Head of caudate nucleus (tissue), 42 donors: ENCODE results near the gene PSTPIP2.

Source experiments
- DNase-seq, 42 donors: peaks; one replicate each; pipeline versions ENCODE4 v3.0.0 to v3.0.0-alpha.2; 2020 to 2021; ENCODE audit warnings: mixed read lengths in 7 of 42
- intact Hi-C: fragments of 100-400 bp; cut with DNase I; formaldehyde crosslinking; loops from one replicate; pipeline ENCODE4 v1.15.0; 2022

The PSTPIP2 gene

DNA sequence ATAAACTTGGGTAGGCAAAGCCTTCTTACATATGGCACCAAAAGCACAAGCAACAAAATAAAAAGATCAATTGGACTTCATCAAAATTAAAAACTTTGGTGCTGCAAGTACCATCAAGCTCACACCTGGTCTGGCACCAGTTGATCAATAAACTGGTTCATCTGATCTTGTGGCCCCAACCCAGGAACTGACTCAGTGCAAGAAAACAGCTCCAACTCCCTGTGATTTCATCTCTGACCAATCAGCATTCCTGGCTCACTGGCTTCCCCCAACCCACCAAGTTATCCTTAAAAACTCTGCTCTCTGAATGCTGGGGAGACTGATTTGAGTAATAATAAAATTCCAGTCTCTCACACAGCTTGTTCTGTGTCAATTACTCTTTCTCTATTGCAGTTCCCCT, 113.3 kb downstream of the PSTPIP2 start:
- intact Hi-C loops, result no loop called here
- no peak for DNase-seq

DNA sequence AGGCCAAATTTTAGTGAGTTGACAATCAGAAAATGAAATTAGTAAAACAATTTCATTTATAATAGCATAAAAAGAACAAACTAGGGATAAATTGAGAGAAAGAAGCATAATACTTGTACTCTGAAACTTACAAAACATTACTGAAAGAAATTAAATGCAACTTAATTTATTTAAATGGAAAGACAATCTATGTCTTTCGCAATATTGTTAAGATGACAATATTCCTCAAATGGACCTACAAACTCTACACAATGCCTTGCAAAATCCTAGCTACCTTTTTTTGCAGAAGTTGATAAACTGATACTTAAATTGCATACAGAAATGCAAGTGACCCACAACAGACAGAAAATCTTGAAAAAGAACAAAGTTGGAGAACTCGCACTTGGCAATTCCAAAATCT, 114.0 kb downstream of the PSTPIP2 start:
- intact Hi-C loops, result no loop called here
- DNase-seq, result no peak

DNA sequence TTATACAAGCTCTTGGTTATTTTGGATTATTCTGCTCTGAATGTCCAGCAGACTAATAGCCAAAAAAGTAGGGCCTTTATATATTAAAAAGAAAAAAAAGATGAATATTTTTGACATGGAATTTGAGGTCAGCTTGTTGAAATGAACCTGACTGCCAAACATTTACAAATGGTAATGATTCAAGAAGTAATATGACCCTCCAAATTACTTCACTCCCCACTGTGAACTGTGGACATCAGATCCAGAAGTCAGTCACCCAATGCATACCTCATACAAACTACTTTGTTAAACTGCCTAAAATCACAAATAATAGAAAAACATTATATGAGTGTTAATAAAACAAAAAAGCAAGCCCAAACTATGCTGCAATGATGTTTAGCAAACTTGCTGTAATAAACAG, 115.0 kb downstream of the PSTPIP2 start:
- DNase-seq, result no peak
- intact Hi-C loops, result no loop called here

DNA sequence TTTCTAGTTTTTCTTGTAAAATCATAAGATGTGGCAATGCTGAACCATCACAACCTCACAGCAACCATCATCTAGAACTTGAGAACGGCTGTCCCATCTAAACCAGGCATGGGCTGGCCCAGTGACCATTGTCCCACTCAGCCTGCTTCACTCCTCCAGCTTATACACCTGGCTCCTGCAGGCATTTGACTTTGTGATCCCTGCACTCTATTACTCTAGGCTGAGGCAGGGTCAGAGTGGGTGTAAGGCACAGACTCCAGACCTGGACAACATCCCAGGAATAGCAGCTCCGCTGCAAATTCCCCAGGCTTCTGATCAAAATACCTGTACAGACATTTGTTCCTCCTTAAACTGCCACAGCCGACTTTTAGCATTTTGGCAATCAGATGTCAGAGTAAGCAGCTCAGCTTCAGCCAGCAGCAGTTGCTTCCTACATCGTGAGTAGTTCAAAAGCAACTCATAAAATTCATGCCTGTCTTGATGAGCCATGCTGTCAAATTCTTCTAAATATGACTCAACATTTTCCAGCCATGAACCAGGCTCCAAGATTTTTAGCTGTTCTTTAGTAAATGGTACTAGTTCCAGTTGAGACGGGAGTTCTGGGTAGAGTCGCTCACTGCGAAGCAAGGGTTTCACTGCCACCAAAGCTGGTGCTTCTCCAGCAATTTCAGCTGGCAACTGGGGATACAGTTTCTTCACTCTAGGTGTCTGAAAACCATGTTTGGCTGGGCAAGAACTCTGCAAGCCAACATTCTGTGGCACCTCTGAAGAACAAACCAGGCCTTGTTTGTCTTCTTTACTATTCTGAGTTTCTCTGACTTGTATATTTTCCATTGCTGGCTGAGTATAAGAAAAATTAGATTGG, 117.8 kb downstream of the PSTPIP2 start:
- intact Hi-C loops, result no loop called here
- DNase-seq, result peak in 30 of 42 donors; percentile 7 to 87 (median 44)

DNA sequence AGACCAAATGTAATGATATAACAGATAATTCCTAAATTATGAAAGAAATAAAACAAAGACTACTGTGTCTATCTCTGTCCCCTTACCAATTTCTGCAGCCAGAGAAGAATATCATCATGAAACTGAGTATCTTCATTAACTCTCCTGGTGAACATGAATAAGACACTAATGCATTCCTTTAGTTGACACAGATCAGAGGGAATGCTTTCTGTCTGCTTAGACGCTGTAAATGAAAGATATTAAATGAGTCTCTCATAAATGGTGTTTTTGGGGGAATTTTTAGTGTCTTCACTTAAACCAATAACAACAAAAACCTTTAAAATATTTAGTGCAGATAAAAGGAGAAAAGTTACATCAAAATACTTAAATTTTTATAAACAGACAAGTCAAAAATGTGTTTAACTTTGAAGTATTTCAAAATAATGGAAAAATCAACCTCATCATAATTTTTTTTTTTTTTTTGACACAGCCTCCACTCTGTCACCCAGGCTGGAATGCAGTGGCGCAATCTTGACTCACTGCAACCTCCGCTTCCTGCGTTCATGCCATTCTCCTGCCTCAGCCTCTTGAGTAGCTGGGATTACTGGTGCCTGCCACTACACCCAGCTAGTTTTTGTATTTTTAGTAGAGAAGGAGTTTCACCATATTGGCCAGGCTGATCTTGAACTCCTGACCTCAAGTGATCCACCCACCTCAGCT, 120.9 kb downstream of the PSTPIP2 start:
- intact Hi-C loops, result no loop called here
- DNase-seq, result peak in 36 of 42 donors; percentile 7 to 79 (median 46)

DNA sequence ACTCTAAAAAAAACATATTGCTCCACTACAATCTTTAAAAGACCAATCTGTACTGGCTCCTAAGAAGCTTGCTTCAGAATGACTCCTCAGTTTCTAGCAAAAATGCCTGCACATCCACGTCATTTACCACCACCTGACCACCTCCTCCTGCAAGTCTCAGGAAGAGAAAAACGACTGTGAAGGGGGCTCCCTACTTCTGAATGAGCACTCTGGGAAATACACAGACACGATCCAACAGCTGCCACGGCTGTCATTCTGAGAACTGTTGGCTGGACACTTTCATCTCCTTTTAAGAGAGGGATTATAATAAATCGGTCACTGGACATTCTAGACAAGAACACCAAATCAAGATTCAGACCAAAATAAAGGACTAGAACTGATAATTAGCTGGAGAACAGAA, 126.4 kb downstream of the PSTPIP2 start:
- DNase-seq, result peak in 1 of 42 donors; percentile 28
- intact Hi-C loops, result no loop called here

DNA sequence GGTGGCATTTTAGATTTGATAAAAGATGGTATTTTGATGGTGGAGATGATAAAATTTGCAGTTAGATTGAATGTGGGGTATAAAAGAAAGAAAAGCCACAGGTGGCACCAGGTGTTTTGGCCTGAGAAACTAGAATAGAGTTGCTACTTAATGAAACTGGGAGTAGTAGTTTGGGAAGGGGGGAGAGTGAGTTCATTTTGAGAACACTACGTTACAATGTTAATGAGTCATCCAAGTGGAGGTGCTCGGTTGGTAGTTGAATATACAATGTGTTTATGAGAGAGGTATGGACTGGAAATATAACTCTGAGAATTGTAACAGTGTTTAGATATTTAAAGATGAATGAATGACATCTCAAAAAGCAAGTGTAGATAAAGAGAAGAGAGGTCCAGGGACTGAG, 131.3 kb downstream of the PSTPIP2 start:
- DNase-seq, result no peak
- intact Hi-C loops, result no loop called here

DNA sequence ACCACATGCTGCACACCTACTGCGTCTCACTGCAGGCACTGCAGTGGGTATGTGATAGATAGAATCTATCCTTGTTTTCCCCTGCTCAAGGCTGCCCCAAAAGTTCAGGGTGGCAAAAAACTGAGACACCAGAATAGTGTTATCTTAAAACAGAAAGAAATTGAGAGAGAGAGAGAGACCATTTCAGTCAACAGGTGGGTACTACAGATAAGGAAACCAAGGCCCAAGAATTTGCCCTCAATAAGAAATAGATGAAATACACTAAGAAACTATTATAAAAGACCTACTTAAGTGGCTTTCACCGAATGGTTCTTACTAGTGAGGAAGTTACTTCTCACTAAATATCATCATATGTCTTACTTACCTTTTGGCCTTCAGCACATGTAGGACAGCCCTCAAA, 132.8 kb downstream of the PSTPIP2 start:
- no peak for DNase-seq
- intact Hi-C loops, result no loop called here

DNA sequence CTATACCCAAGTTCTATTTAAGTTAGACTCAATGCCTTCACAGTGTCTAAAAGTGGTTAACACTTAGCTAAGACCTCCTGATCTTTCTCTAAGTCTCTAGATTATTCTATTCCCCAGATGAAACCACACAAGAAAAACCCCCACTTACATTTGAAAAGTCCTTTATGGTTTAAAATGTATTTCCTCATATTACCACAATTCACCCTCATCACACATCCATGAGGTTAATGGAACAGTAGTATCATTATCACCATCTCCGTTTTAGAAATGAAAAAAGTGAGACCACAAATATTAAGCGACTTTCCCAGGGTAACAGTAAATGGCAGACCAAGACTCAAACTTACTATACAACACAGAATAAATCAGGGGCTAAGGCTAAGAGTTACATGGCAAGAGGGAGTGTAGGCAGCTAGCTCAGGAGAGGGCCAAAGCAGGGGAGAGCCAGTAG, 133.5 kb downstream of the PSTPIP2 start:
- no peak for DNase-seq
- intact Hi-C loops, result no loop called here

DNA sequence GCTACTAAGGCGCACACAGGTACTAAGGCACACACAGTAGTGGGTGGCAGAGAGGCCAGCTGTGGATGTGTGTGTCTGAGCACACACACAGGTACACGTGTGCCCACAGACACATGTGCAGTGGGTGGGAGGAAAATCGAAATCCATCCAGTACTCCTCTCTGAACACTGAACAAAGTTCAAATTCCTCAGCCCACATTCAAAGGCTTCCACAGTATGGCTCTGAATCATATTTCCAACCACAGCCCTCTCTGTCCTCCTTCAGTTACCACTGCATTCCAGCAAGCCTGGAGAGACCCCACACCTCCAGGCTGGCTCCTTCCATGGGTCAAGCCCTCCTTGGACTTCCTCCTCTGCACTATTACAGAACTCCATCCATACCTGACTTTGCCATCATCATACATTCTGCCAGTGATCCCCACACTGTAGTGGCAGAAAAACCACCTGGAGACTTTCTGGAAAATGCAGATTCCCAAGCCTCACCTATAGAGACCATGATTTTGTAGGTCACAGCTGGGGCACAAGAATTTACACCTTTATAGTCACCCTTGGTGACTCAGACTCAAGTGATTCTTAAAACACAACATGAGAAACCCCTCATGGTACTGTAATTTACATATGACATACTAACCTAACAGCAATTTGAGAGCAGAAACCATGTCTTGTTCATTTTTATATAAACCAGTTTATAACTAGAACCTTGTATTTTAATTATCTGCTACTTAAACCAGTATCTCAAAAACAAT, 136.3 kb downstream of the PSTPIP2 start:
- intact Hi-C loops, result no loop called here
- no peak for DNase-seq
